Measurements from ENCODE around the gene CDH6.
A peak's percentile ranks its signal among the peaks of the same experiment; 100 is the strongest.

- TF ChIP-seq, protein P1, sequence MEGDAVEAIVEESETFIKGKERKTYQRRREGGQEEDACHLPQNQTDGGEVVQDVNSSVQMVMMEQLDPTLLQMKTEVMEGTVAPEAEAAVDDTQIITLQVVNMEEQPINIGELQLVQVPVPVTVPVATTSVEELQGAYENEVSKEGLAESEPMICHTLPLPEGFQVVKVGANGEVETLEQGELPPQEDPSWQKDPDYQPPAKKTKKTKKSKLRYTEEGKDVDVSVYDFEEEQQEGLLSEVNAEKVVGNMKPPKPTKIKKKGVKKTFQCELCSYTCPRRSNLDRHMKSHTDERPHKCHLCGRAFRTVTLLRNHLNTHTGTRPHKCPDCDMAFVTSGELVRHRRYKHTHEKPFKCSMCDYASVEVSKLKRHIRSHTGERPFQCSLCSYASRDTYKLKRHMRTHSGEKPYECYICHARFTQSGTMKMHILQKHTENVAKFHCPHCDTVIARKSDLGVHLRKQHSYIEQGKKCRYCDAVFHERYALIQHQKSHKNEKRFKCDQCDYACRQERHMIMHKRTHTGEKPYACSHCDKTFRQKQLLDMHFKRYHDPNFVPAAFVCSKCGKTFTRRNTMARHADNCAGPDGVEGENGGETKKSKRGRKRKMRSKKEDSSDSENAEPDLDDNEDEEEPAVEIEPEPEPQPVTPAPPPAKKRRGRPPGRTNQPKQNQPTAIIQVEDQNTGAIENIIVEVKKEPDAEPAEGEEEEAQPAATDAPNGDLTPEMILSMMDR (IDR thresholded peaks at IDR 0.05; ENCODE audit: insufficient read depth, low read depth, low read length): peak; percentile 87
- no peak for TF ChIP-seq EZH2 (IDR thresholded peaks at IDR 0.05; ENCODE audit: insufficient read depth, low read length)
Observed at GRCh38 chr5:31232273-31232888, 38.9 kb downstream of the CDH6 start.
